ENCODE measurements around the gene PPP1R27. TPM values are rescaled to one million over a fixed set of nuclear protein-coding genes. Genes with fewer than 3 reads are reported as not detected.

The PPP1R27 gene
- total RNA-seq, 1 donor from 2014 or later: not detected

DNA sequence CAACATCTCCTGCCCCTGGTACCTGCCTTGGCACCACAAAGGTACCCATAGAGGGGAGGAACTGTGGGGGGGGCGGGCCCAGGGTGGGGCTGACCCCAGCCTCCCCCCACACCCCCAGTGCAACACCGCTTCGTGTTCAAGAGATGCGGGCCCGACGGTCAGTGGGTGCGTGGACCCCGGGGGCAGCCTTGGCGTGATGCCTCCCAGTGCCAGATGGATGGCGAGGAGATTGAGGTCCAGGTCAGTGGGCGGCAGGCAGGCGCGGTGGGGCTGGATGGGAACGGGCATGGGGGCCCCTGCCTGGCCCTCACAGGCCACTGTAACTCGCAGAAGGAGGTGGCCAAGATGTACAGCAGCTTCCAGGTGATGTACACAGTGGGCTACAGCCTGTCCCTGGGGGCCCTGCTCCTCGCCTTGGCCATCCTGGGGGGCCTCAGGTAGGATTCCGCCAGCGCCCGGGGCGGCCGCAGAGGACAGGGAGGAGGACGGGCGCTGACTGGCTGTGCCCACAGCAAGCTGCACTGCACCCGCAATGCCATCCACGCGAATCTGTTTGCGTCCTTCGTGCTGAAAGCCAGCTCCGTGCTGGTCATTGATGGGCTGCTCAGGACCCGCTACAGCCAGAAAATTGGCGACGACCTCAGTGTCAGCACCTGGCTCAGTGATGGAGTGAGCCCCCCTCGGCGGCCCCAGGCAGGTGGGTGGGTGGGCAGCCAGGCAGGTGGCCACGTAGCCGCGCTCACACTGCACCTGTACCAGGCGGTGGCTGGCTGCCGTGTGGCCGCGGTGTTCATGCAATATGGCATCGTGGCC is 23.8 kb downstream of the PPP1R27 start:
- intact Hi-C loops (cut with DNase I): no loop called here
- ATAC-seq (ENCODE audit: poor library complexity) (no peak), DNase-seq (no peak)

DNA sequence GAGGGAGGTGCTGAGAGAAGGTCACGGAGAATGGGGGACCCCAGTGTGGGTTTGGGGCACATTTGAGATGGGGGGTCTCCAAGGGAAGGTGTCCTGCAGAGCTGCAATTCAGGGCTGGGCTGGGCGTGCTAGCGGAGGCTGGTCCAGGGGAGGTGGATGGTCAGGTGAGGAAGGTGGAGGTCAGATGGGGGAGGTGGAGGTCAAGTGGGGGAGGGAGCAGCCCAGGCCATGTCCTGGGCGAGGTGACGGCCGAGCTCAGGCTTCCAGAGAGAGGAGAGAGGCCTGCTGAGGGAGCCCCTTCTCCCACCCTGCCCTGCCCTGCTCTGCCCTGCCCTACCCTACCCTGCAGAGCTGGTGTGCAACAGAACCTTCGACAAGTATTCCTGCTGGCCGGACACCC is 24.4 kb downstream of the PPP1R27 start:
- no peak for ATAC-seq (ENCODE audit: poor library complexity)
- intact Hi-C loops (cut with DNase I): no loop called here
- no peak for DNase-seq

DNA sequence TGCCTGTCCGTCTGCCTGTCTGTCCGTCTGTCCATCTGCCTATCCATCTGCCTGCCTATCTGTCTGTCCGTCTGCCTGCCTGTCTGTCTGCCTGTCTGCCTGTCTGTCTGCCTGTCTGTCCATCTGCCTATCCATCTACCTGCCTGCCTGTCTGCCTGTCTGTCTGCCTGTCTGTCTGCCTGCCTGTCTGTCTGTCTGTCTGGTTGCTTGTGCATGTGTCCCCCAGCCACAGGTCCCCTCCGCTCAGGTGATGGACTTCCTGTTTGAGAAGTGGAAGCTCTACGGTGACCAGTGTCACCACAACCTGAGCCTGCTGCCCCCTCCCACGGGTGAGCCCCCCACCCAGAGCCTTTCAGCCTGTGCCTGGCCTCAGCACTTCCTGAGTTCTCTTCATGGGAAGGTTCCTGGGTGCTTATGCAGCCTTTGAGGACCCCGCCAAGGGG is 25.3 kb downstream of the PPP1R27 start:
- intact Hi-C loops (cut with DNase I): no loop called here
- ATAC-seq (ENCODE audit: poor library complexity) (no peak), DNase-seq (no peak)

DNA sequence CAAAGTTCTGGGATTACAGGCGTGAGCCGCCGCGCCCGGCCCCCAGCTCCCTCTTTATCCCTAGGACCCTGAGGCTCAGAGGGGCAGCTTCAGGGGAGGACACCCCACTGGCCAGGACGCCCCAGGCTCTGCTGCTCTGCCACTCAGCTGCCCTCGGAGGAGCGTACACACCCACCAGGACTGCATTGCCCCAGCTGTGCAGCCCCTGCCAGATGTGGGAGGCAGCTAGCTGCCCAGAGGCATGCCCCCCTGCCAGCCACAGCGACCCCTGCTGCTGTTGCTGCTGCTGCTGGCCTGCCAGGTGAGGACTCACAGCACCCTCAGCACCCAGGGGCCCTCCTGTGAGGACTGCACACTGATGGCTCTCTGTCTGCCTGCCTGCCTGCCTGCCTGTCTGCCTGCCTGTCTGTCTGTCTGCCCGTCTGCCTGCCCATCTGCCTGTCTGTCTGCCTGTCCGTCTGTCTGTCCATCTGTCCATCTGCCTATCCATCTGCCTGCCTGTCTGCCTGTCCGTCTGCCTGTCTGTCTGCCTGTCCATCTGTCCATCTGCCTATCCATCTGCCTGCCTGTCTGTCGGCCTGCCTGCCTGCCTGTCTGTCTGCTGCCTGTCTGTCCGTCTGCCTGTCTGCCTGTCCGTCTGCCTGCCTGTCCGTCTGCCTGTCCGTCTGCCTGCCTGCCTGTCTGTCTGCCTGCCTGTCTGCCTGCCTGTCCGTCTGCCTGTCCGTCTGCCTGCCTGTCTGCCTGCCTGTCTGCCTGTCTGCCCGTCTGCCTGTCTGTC is 25.9 kb downstream of the PPP1R27 start:
- DNase-seq: no peak
- intact Hi-C loops (cut with DNase I): no loop called here
- no peak for ATAC-seq (ENCODE audit: poor library complexity)

DNA sequence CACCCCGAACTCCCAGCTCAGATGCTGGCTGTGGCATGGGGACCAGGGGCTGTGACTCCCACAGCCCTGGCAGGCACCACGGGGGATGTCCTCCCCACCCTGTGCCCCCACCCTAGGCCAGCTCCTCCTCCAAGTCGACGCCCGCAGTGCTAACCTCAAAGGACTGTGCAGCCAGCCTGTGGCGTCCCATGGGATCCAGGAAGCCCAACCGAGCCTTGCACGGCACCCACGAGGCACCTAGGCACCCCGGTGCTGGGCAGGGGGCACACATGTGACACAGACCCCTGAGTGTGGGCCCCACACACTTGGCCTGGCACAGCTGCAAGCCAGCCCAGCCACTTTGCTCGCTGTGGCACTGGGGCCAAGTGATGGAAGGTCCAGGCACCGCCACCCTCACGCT is 27.0 kb downstream of the PPP1R27 start:
- intact Hi-C loops (cut with DNase I): no loop called here
- ATAC-seq (ENCODE audit: poor library complexity) (no peak), DNase-seq (no peak)

DNA sequence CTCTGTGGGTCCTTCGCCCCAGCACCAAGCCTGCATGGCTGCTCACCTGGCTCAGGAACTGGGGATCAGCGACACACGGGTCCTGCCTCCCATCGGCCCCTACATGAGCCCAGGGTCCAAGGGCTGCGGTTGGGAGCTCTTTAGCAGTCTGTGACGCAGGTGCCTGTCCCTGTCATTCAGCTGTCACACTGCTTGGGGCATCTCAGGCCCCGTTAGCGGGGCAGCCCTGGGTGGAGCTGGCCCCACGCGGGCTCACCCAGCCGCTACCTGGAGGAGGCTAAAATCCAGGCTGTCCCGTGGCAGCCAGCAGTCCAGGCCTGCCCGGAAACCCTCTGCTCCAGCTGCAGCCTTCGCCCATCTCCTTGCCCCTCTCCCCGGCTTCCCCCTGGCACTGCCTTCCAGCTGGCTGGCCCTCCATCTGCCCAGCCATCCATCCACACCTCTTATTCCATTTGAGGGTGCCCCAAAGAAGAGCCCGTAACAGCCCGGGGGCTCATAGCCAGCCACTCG is 27.6 kb downstream of the PPP1R27 start:
- DNase-seq (no peak), ATAC-seq (ENCODE audit: poor library complexity) (no peak)
- intact Hi-C loops (cut with DNase I): no loop called here

DNA sequence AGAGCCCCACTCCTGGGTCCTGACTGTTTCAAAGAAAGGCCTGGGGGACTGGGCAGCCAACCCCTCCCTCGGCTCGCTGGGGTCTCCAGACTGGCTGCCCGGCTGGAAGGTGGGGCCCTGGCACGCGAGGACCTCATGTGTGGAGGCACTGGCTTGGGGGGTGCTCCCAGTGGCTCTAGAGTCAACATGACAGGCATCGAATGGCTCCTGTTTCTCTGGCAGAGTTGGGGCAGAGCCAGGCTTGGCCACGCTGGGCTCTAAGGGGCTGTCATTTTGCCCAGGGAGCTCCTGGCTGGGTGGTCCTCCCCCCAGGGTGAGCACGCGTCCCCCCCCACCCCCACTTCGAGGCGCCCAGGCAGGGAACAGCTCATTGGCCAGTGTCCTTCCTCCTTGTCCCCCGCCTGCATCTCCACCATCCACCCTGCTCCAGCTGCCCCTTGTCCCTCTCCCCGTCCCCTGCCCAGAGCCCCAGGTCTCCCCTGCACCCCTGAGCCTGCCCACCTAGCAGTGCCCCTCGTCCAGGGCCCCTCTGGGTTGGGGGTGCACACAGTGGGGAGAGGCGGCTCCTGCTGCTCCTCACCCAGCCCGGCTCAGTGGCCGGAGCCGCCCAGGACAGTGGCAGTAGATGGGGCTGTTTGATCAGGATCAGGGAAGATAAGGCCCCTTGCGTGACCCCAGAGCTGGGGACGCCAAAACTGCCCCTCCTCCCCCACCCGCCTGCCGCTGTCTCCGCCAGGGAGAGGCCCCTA is 28.2 kb downstream of the PPP1R27 start:
- ATAC-seq (ENCODE audit: poor library complexity) (no peak), DNase-seq (no peak)
- intact Hi-C loops (cut with DNase I): no loop called here

DNA sequence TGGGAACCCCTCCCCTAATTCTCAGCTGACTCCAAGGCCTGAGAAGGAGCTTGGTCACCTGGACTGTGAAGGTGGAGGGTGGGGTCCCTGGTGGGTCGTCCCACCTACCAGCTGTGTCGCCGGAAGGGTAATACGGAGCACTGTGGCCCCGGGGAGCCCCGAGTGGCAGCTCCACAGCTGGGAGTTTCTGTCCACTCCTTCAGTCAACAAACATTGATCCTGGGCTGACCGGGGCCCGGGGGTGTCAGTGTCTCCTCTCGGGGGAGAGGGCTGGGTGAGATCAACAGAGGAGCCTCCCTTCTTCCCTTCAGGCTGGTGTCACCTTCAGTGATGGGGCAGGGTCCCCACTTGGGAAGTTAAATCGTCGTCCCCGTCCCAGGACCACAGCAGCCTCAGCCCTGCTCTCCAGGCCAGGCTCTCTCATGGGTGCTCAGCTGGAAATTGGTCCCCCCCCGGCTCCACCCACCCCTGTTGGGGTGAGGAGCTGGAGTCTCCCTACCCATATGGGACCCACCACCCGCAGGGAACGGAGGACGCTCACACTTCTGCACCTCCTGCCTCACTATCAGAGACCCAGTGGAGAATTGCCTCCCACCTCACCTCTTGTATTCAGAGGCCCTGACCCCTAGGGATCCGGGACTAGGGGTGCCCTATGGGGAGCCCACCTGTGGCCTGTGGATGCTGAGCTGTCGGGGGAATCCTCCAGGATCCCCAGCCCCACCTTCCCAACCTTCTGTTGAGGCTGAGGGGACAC is 29.0 kb downstream of the PPP1R27 start:
- intact Hi-C loops (cut with DNase I): no loop called here
- no peak for ATAC-seq (ENCODE audit: poor library complexity)
- no peak for DNase-seq

DNA sequence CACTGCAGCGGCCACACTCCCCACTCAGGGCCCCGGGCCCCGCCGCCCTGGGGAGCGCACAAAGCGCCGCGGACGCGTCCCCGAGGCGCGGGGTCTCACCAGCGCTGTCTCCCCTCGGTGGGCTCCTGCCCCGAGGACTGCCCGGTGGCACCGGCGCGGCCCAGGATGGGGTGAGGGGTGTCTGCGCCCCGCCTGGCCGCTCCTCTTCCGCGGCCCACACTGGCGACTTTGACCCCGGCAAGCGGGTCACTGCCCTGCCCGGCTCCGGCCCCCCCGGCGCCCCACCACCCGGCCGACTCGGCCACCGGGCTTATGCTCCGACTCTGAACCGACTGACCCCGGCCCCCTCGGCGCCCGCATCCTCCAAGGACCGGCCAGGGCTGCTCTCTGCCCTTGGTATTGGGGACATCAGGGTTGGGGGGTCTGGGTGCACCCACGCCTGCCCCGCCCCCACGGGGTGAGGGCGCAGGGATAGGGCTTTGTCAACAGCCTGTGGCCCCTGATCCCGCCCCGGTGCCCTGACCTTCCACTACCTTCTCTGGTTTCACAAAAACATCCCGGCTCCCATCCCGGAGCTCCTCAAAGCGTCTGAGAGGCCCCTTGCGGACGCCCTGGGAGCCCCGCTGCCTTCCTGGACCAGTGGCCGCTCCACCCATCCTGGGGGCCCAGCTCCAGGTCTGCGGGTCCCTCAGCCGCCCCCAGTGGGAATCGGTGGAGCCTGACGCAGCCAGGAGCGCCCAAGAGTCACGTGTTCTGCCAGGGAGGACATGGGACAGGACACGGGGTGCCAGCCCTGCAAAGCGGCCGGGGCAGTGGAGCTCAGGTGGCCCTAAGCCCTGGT is 30.1 kb downstream of the PPP1R27 start:
- intact Hi-C loops (cut with DNase I): no loop called here
- DNase-seq: no peak
- ATAC-seq (ENCODE audit: poor library complexity): no peak

DNA sequence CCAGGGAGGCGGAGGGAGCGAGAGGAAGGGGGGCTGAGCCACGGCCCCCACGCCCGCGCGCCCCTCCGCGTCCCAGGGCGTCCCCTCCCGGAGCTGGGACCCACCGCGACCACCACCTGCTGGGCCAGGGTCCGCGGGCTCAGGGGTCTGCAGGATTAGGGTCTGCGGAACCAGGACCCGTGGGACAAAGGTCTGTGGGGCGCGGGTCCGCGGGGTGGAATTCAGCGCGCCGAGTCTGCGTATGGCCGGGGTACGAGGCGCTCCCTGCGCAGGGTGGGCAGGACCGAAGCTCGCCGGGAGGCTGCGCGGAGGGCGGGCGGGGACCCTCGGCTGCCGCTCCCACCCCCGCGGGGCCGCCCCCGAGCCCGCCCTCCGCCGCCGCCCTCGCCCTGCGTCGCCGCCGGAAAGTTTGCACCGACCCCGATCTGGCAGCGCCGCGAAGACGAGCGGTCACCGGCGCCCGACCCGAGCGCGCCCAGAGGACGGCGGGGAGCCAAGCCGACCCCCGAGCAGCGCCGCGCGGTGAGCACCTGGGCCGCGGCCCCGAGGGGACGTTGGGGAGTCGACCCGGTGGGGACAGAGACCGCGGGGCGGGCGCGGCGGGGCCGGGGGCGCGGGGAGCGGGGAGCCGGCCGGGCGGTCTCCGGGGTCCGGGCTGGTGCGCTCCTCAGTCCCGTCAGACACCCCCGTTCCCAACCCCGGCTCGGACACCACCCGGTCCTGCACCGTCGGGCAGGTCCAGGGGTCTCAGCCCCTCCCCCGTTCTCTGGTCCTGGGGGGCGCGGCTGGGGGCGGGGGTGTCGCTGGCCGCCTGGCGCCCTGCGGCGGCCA is 30.9 kb downstream of the PPP1R27 start, which contains the start of gene GCGR:
Gene GCGR (plus strand): TSS at position 423 of the 831 bp plus-strand sequence. CDS start 4,869 bp downstream, outside the sequence.
- ATAC-seq (ENCODE audit: poor library complexity) (no peak), DNase-seq (no peak)
- intact Hi-C loops (cut with DNase I): no loop called here

DNA sequence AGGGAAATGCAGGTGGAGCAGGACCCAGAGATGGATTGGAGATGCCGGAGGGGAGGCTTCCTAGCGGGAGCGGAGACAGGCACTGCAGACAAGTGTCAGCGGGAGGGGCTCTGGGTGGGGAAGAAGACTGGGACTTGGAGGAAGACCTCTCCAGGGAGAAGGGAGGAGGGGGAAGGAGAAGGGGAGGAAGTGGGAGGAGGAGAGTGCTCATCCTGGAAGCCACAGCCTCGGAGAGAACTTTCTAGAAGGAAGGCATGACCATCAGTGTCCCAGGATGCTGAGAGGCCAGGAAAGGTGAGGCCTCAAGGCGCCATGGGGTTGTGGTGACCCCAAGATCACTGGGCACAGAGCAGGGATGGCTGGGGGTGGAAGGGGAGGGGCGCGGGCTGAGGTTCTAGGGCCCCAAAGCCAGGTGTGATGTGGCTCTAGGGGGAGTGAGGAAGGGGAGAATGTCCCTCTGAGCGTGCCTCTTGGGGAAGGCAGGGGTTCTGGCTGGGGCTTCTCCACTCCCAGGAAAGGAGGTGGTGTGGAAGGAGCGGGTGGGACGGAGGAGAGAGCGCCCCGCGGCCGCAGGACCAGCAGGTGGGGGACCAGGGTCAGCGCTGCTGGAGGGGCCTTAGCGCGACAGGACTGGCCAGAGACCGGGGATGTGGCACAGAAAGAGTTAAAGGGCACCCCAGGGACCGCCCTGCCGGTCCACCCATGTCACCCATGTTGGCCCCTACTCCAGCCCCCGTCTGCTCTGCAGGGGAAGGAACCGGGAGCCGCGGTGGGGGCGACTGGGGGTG is 31.8 kb downstream of the PPP1R27 start:
- ATAC-seq (ENCODE audit: poor library complexity) (no peak), DNase-seq (no peak)
- intact Hi-C loops (cut with DNase I): no loop called here

DNA sequence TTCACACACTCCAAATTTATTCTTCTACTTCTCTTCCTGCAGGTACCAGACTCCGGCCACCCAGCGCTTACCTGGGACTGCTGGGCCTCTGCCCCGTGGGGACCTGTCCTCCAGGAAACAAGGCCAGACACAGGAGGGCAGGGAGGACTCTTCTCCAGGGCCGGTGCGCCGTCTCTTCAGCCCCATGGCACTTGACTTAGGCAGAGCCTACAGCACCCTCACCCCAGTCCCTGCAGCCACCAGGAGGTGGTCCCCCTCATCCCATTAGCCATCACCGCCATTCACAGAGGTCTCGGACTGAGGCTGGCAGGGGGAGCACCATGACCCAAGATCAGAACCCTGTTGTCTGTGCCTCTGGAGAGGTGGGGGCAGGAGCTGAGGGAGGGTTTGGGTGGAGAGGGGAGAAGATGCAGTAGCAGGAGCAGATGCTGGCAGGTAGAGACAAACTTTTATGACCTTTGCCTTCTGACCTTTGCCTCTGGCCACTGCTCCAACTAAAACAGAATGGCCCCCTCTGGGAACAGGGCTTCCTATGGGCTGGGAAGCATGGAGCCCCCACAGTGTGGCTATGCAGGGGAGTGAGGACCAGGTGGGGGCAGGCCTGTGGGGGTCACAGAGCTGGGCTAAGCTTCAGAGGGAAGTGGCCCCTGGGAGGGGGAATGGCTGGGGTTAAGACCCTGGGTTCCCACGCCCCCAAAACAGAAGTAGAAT is 32.6 kb downstream of the PPP1R27 start:
- DNase-seq: no peak
- intact Hi-C loops (cut with DNase I): no loop called here
- ATAC-seq (ENCODE audit: poor library complexity): no peak

DNA sequence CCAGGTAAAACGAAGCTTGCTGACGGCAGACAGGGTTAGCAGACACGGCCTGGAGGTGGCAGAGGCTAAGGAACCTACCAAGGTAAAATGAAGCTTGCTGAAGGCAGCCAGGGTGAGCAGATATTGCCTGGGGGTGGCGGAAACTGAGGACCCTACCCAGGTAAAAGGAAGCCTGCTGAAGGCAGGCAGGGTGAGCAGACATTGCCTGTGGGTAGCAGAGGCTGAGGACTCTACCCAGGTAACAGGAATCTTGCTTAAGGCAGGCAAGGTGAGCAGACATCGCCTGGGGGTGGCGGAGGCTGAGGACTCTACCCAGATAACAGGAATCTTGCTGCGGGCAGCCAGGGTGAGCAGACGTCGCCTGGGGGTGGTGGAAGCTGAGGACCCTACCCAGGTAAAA is 33.5 kb downstream of the PPP1R27 start:
- intact Hi-C loops (cut with DNase I): no loop called here
- ATAC-seq (ENCODE audit: poor library complexity) (no peak), DNase-seq (no peak)

DNA sequence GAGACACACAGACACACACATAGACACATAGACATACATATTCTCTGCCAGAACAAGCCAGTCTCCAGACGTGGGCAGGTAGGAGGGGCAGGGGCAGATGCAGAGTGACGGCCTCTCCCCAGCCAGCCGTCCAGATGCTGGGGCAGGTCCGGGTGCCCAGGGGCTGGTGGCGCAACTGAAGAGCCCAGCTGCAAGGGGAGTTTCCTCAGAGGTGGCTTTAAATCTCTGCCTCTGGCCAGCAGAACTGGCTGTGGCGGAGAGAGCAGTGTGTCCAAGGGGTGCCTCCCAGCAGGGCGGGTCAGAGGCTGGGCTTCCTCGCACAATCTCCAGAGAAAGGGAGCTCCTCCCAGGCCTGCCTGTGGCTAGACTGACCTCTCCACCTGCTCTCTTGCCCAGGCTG is 40.3 kb downstream of the PPP1R27 start:
- no peak for DNase-seq
- ATAC-seq (ENCODE audit: poor library complexity): no peak
- intact Hi-C loops (cut with DNase I): no loop called here

DNA sequence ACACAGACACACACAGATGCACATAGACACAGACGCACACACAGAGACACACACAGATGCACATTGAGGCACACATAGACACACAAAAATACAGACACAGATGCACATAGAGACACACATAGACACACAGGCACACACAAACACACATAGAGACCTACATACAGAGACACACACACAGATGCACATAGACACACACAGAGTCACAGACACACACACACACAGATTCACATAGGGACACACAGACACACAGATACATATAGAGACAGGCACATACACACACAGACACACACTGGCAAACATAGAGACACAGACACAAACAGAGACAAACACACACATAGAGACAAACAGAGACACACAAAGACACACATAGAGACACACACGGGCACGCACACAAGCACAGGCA is 40.8 kb downstream of the PPP1R27 start:
- ATAC-seq (ENCODE audit: poor library complexity) (no peak), DNase-seq (no peak)
- intact Hi-C loops (cut with DNase I): no loop called here

Data from Right ventricle myocardium superior (tissue), 1 donor.